COR-L47 (cell line): Measurements from ENCODE around the gene ACIN1.

Experiments used
- DNase-seq: peaks from one replicate; lab custom pipeline; 2025; lab: John Stamatoyannopoulos, UW

ACIN1 gene

GRCh38 chr14:23078692-23079116, 16.2 kb downstream of the ACIN1 start:
- no peak for DNase-seq

- DNase-seq = no peak
Measured at GRCh38 chr14:23077962-23078361, 17.0 kb downstream of the ACIN1 start.

GRCh38 chr14:23076785-23077408, 18.0 kb downstream of the ACIN1 start:
- no peak for DNase-seq

GRCh38 chr14:23074906-23075305, 20.0 kb downstream of the ACIN1 start:
- no peak for DNase-seq

DNA sequence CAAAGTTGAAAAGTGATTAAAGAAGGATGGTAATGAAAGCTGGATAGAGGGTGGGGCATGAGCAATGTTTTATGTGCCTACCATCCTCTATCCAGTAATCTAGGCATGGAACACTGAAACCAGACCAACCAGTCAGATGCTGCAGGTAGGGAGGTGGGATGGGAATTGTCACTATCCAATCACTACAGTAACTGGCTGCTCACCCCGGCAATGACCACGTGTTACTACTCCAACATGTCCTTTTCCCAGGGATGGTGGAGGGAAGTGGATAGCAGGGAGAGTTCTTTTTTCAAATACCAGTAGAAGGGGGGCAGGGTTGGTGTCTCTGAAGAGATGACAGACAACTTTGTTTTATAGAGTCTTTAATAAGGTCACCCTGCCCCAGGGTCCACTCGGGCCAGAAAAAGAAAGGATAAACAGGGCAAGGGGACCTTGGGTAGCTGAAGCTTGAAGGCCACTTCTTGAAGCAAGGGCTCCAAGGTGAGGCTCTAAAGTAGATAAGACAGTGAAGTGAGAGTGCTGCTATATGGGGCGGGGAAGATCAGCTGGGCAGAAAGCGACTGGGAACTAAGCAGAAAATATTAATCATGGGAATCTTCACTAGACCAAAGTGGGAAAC, 22.9 kb downstream of the ACIN1 start:
- DNase-seq = no peak

GRCh38 chr14:23071244-23071920, 23.6 kb downstream of the ACIN1 start:
- DNase-seq = no peak

GRCh38 chr14:23070262-23071129, 24.4 kb downstream of the ACIN1 start:
- DNase-seq = no peak

DNA sequence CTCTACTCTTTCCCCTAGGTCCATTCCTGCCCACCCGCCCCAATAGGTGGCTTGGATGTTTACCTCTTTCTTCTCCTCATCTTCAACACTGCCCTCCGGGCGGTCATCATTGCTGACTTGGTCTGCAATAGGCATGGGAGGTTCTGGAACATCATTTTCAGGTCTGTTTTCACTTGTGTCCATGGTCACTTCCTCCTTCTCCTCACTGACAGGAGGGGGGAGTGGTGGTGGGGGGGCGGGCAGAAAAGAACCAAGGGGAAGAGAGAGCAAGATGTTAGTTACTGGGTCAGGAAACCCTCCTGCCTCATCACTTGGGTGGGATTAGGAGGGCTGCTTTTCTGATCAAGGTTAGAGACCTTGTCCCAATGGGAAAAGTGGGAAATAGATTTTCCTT, 25.5 kb downstream of the ACIN1 start:
- no peak for DNase-seq

GRCh38 chr14:23068789-23069412, 26.0 kb downstream of the ACIN1 start:
- DNase-seq = no peak

- DNase-seq = no peak
Measured at GRCh38 chr14:23067847-23068788, 26.8 kb downstream of the ACIN1 start.

DNA sequence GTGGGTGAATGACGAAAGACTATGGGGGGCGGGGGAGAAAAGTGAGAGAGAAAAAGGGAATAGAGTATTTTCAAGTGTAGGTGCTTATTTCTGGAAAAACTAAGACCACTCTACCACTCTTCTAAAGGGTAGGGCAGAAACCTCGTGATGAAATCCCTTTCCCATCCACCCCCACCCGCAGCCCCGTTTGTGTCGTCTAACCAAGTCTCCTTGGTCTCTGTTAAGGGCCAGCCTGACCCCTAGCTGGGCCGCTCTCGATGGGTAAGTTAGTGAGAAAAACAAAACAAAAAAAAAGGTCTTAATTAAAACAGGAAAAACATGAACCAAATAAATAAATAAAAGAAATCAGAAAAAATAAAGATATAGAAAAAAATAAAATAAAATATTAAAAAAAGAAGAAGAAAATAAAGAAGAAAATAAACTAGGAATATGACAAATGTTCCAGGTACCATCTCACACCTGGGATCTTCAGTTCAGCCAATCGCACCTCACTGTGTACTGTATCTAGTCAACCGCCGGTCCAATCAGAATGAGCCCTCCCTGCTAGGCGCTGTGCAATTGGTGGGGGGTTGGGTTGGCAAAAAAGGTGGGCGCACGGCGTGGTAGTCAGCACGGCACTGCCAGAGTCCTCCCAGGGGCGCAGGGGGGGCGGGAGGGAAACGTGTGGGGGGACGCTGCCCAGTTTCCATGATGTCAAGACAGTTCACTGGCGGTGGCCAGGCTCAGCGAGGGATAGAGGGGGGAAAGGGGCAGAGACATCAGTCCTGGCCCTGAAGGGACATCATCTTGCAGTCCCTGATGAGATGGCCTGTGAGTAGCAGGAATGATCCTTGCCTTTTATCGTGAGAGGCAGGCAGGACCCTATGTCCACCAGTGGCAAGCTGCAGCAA, 27.8 kb downstream of the ACIN1 start:
- no peak for DNase-seq

DNA sequence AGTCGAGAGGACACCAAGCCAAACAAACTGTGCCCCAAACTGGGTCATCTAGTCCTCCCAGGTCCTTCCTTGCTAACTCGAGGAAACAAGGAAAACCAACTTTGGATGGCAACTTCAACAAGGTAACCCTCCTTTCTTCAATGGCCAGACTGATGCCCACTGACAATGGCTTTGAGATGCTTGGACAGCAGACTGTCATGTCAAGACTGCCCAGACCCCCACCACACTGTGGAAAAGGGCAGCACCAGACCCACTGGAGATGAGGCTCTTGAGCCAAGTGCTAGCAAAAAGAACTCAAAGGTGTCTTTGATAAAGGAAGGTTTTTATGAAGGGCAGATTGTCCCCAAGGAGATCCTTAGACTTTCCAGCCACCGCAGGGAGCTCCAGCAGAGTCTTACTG, 28.6 kb downstream of the ACIN1 start:
- DNase-seq = no peak

DNA sequence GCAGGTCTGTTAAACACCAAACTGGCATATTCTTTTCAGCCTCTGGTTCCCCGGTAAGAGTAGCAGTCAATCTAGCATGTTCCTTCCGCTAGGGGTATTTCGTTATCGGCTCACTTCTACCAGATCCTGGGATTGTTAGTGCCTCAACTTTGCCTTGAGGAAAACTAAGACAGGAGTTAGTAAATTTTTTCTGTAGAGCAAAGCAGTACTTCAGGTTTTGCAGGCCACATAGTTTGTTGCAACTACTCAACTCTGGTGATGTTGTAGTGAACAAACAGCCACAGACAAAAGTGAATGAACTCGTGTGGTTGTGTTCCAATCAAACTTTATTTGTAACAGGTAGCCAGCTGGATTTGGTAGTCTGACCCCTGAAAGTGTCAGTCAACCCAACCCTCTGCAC, 31.3 kb downstream of the ACIN1 start:
- DNase-seq = no peak

DNA sequence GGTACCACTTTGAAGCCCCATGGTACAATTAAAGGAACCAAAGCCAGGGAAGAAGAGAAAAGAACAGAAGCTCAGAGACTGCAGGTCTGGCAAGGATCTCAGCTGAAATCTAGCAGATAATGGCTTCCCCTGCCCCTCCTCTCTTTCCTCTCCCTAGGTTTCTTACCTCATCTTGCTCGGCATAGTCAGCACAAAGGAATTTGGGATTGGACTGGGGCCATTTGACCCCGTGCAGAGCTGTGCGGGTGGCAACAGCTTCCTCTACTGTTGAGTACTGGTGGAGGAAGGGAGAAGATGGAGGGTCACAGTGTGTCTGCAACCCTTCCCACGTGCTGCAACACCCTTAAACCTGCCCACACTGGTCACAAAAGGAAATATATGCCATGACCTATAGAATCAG, 32.9 kb downstream of the ACIN1 start:
- no peak for DNase-seq

GRCh38 chr14:23060536-23061260, 34.2 kb downstream of the ACIN1 start:
- DNase-seq = no peak

DNA sequence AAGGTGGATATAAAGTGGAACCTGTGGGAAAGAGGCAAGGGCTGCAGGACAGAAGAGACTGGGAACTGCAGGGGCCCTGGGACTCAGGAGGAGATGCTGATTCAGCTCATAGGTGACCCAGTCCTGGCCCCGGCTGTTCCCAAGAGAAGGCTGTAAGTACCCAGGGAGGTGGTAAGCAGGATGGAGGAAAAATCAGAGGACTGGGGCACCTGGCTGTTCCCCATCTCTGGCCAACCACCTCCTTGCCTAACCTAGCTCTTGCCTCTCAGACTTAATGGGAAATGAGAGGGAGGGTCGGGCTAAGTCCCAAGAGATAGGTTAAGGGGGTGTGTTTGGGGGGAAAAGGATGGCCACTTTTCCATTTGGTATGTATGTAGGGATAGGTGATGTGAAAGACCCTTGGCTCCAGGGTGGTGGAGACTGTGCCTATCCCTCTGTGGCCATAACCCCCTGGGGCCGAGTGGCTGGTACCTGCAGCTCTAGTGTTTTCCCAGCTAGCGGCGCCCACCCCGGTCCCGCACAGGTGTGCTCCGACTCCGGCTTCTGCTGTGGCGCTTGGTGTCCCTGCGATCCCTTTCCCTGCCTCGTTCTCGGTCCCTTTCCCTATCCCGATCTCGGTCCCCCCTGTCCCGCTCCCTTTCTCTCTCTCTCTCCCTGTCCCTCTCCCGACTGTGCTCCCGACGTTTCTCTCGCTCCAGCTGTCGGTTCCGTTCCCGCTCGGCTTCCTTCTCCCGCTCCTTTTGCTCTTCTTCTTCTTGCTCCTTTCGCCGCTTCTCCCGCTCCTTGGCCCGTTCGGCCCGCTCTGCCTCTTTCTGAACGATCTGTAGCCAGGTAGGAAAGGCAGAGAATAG, 36.1 kb downstream of the ACIN1 start:
- no peak for DNase-seq

- no peak for DNase-seq
Measured at GRCh38 chr14:23057757-23058653, 36.9 kb downstream of the ACIN1 start.
